Measurements from ENCODE around the gene RIC8B.

Gene RIC8B

DNA sequence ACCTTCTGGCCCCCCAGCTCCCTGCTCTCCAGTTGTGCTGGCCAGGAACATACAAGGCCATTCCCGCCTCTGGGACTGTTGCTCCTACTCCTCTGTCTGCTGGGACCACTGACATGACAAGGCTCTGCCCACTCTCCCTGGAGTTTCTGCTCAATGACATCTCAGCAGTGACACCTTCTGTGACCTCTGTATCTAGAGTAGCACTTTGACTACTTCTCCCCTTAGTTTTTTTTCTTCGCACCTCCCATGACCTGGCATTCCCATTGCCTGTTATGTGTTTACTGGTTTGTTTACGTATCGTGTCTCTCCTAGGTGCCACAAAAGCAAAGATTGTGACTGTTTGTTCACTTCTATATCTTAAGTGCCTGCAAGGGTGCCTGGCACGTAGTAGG is 141.1 kb downstream of the RIC8B start:
- Histone ChIP-seq H3K4me1 (ENCODE audit: control insufficient read depth, low read length) (peaks cover 15% of the 10 kb centered on the region), H3K4me2 (ENCODE audit: low read length) (no peak overlapping the region), H3K36me3 (ENCODE audit: control insufficient read depth, low read length) (no peaks in the 10 kb centered on the region), H3K79me2 (ENCODE audit: control insufficient read depth, low read length) (no peaks in the 10 kb centered on the region), H4K20me1 (ENCODE audit: control insufficient read depth, insufficient read depth, low read depth, low read length) (peaks cover 8% of the 10 kb centered on the region), H3K27me3 (ENCODE audit: control insufficient read depth, low read length) (peaks cover 63% of the 10 kb centered on the region), H3F3A (ENCODE audit: control insufficient read depth, insufficient read depth) (no peaks in the 10 kb centered on the region), H3K4me3 (ENCODE audit: low read length) (no peak overlapping the region), H3K9me3 (ENCODE audit: control insufficient read depth, insufficient read depth, low read length) (no peaks in the 10 kb centered on the region), H3K9me2 (replicated peaks; ENCODE audit: control insufficient read depth, low read length) (no peaks in the 10 kb centered on the region), H3K27ac (ENCODE audit: low read depth, low read length) (no peak overlapping the region)
- no peak for TF ChIP-seq EZH2phosphoT487 (IDR thresholded peaks at IDR 0.05; ENCODE audit: borderline replicate concordance, low read length)
- TF ChIP-seq, protein P1, sequence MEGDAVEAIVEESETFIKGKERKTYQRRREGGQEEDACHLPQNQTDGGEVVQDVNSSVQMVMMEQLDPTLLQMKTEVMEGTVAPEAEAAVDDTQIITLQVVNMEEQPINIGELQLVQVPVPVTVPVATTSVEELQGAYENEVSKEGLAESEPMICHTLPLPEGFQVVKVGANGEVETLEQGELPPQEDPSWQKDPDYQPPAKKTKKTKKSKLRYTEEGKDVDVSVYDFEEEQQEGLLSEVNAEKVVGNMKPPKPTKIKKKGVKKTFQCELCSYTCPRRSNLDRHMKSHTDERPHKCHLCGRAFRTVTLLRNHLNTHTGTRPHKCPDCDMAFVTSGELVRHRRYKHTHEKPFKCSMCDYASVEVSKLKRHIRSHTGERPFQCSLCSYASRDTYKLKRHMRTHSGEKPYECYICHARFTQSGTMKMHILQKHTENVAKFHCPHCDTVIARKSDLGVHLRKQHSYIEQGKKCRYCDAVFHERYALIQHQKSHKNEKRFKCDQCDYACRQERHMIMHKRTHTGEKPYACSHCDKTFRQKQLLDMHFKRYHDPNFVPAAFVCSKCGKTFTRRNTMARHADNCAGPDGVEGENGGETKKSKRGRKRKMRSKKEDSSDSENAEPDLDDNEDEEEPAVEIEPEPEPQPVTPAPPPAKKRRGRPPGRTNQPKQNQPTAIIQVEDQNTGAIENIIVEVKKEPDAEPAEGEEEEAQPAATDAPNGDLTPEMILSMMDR (IDR thresholded peaks at IDR 0.05; ENCODE audit: low read depth, low read length, poor library complexity, severe bottlenecking), result no peak

DNA sequence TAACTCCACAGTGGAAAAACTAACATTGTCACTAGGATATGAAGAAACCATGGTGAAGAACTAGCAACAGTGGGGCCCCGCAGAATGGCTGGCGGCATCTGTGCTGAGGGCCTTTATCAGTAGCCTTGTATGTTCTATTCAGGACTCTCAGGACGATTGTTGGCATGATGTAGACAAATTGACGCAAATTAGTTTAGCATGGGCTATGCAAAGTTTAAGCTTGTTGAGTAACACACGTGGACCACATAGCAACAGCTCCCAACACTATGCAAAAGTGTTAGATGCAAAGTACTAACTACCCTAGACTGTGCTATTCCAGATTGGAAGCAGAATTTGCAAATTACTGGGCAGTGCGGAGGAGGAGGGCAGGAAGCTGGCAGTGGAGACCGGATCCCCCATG is 143.0 kb downstream of the RIC8B start:
- peaks cover 8% of the 10 kb centered on the region; the same call in 1 of the 2 replicates for H4K20me1 ChIP-seq (ENCODE audit: control insufficient read depth, insufficient read depth, low read depth, low read length)
- H3K79me2 ChIP-seq (ENCODE audit: control insufficient read depth, low read length), result no peaks in the 10 kb centered on the region
- H3K4me1 ChIP-seq (ENCODE audit: control insufficient read depth, low read length), result peaks cover 10% of the 10 kb centered on the region
- no peaks in the 10 kb centered on the region for H3K9me2 ChIP-seq (replicated peaks; ENCODE audit: control insufficient read depth, low read length)
- H3K27ac ChIP-seq (ENCODE audit: low read depth, low read length), result no peak overlapping the region
- H3K36me3 ChIP-seq (ENCODE audit: control insufficient read depth, low read length), result no peaks in the 10 kb centered on the region
- TF ChIP-seq, protein P1 (IDR thresholded peaks at IDR 0.05; ENCODE audit: low read depth, low read length, poor library complexity, severe bottlenecking), result no peak
- no peak for TF ChIP-seq EZH2phosphoT487 (IDR thresholded peaks at IDR 0.05; ENCODE audit: borderline replicate concordance, low read length)
- H3K4me2 ChIP-seq (ENCODE audit: low read length), result no peak overlapping the region
- peaks cover 47% of the 10 kb centered on the region for H3K27me3 ChIP-seq (ENCODE audit: control insufficient read depth, low read length)
- no peaks in the 10 kb centered on the region for H3F3A ChIP-seq (ENCODE audit: control insufficient read depth, insufficient read depth)
- H3K4me3 ChIP-seq (ENCODE audit: low read length), result no peak overlapping the region
- no peaks in the 10 kb centered on the region for H3K9me3 ChIP-seq (ENCODE audit: control insufficient read depth, insufficient read depth, low read length)

DNA sequence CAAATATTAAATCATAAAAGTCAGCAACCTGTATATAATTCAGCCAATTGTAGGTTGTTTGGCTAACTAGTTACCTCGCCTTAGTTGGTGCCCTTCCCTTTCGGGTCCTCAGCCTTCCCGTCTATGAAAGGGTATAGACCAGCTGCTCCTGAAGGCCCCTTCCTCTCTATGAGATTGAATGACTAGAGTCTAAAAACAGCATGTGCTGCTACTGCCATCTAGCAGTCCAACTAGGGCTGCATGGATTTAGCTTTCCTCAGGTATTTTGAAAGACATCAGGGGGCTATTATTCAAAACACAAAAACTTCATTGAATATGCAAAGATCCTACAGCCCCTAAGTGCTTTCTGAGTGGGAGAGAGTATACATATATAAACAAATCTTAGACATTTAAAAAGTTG is 144.3 kb downstream of the RIC8B start:
- no peak overlapping the region for H3K4me2 ChIP-seq (ENCODE audit: low read length)
- H3K79me2 ChIP-seq (ENCODE audit: control insufficient read depth, low read length), result no peaks in the 10 kb centered on the region
- H4K20me1 ChIP-seq (ENCODE audit: control insufficient read depth, insufficient read depth, low read depth, low read length), result 0 out of 2 replicates have a peak, but pooled peaks cover 6% of the 10 kb centered on the region
- H3K9me2 ChIP-seq (replicated peaks; ENCODE audit: control insufficient read depth, low read length), result no peaks in the 10 kb centered on the region
- H3K36me3 ChIP-seq (ENCODE audit: control insufficient read depth, low read length), result no peaks in the 10 kb centered on the region
- H3F3A ChIP-seq (ENCODE audit: control insufficient read depth, insufficient read depth), result no peaks in the 10 kb centered on the region
- no peak for TF ChIP-seq EZH2phosphoT487 (IDR thresholded peaks at IDR 0.05; ENCODE audit: borderline replicate concordance, low read length)
- TF ChIP-seq, protein P1 (IDR thresholded peaks at IDR 0.05; ENCODE audit: low read depth, low read length, poor library complexity, severe bottlenecking), result peak; percentile 63
- H3K4me3 ChIP-seq (ENCODE audit: low read length), result no peak overlapping the region
- peaks cover 10% of the 10 kb centered on the region for H3K4me1 ChIP-seq (ENCODE audit: control insufficient read depth, low read length)
- no peaks in the 10 kb centered on the region for H3K9me3 ChIP-seq (ENCODE audit: control insufficient read depth, insufficient read depth, low read length)
- H3K27ac ChIP-seq (ENCODE audit: low read depth, low read length), result no peak overlapping the region
- peaks cover 38% of the 10 kb centered on the region for H3K27me3 ChIP-seq (ENCODE audit: control insufficient read depth, low read length)
